HG03108 (cell line): ENCODE data around the gene AFAP1L2.

Experiments used
- ATAC-seq: cut with Tn5 transposase; IDR thresholded peaks from one replicate; pipeline ENCODE4 v1.9.1; 2021; ENCODE audit warnings: moderate library complexity; ENCODE audit not compliant: unreplicated experiment

The AFAP1L2 gene

DNA sequence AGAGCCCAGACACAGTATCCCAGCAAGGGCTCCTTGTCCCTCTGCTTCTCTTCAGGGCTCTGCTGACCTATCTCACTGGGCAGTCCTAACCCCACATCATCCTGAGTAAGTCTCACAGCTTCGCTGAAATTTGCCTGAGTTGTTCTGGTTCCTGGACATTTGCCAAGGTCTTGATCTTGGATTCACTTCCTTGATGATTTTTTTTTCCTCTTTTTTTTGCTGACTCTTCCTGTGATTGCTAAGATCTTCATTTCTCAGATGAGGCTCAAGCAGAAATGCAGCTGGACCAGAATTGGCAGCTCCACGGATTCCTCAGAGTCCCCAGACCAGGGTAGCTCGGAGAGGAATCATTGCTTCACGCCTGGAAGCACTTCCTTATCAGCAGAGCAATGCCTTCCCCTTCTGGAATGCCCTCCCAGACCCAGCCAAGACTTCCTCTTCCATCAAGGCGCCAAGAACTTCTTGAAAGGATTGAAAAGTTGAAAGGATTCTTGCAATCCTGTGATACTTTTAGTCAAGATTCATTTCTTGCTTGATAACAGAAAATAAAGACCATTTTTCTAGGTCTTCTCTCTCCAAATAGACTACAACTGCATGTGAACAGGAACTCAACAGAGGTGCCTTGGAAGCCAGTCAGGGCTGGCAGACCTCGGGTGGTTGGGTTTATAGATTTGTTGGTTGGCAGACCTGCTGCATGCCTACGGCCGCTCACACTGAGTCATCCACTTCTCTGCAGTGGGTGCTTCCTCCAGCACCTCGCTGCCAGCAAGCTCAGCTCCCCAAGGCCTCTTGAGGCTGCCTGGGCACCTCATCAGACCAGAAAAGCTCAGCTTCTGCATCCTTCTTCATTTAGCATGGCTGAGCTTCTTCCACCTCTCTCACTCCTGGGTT, 8.8 kb upstream of the AFAP1L2 start:
- no peak for ATAC-seq

DNA sequence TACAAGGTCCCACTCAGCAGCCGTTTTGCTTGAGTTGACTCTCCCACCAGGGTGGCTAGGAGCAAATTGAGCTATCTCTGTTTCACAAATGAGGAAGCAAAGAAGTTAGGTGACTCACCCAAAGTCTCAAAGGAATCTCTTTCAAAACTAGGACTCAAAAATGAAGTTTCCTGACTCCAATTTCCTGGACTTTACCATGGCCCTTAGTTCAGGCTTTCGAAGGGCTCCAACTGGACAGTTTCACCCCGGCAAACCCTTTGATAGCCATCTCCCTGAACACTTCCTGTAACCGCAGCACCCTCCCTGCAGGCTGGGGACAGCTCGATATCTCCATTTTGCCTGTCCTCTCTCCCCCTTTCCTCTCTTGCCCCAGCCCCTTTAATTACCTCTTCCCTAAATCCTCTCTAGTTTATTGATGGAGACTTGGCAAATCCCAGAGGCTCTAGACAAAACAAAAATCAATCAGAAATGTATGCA, 4.7 kb upstream of the AFAP1L2 start:
- no peak for ATAC-seq

DNA sequence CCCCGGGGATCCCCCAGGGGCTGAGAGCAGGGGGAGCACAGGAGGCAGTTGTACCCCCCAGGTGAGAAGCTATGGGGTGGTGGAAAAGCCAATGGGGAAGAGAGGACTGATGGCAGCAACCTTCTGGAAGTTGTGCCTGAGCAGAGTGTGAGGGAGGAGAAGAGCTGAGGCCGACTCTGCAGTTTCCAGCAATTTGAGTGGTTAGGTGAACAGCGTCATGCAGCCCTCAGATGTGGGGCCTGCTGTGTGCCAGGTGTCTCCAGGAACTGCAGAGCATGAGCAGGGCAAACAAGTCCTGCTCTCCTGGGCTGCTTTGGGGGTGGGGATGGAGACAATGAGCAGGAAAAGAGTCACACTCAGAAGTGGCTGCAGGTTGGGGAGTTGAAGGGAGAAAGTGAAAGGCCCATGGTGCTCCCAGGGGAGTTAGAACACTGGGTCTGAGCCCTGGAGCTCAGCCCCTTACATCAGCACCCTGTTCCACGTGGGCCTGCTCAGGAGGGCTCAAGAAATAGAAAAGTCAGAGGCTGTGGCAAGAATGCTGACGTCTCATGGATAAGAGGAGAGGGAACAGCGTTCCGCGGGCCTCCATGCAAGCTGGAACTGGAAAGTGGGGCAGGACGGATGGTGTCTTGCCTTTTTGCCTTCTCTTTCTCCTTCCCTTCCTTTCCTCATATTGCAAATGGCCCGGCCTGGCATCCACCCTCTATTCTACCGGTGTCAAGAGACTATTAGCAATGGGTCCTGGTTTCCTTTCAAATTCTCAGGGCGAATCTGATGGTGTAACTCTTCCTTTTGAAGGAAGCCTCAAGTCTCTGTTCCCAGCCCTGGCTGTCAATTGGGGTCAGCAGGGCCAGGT, 4.0 kb upstream of the AFAP1L2 start:
- ATAC-seq = no peak

DNA sequence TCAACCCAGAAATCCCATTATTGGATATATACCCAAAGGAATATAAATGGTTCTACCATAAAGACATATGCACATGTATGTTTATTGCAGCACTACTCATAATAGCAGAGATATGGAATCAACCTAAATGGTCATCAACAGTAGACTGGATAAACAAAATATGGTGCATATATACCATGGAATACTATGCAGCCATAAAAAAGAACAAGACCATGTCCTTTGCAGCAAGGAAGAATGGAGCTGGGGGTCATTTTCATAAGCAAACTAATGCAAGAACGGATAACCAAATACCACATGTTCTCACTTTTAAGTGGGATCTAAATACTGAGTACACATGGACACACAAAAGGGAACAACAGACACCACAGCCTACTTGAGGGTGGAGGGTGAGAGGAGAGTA, 2.2 kb upstream of the AFAP1L2 start:
- ATAC-seq = no peak

DNA sequence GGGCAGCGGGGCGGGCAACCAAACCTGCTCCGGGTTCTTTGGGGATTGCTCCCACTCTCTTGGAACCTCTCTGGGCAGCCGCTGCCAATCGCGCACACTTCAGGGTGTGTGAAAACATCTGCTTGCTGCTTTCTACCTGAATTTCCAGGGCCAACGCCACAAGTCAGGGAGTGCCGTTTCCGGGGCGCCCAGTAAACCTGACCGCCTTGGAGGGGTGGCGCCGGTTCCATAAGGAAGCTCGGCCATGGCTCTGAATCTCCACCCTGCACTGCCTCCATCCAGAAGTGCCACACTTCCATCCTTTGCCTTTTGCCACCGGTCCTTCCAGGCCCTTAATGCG, 679 bp upstream of the AFAP1L2 start:
- no peak for ATAC-seq

DNA sequence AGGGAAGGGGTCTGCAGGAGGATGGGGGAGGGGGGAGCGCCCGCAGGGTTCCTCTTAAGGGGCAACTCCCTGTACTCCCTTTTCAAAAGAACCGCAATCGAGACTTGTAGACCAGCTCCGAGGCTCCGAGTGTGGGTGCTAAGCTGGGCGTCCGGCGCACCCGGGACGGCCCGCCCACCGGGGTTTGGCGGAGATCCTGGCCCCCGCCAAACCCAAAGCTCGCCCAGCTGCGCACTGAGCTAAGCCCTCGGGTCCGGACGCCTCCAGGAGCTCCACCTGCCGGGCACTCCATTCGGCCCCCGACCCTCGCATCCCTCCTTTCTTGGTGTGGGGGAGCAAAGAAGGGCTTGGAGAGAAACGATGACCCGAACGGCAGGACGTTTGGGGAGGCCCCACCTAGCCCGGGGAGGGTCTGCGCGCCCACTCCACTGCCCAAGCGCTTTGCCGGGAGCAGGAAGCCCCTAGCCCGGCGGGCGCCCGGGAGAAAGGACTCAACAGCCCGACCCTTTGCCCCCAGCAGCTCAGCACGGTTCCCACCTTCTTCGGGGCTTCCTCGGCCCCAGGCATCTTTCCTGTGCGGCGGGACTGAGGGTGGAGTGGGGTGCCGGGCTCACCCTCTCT, 651 bp downstream of the AFAP1L2 start:
- no peak for ATAC-seq

DNA sequence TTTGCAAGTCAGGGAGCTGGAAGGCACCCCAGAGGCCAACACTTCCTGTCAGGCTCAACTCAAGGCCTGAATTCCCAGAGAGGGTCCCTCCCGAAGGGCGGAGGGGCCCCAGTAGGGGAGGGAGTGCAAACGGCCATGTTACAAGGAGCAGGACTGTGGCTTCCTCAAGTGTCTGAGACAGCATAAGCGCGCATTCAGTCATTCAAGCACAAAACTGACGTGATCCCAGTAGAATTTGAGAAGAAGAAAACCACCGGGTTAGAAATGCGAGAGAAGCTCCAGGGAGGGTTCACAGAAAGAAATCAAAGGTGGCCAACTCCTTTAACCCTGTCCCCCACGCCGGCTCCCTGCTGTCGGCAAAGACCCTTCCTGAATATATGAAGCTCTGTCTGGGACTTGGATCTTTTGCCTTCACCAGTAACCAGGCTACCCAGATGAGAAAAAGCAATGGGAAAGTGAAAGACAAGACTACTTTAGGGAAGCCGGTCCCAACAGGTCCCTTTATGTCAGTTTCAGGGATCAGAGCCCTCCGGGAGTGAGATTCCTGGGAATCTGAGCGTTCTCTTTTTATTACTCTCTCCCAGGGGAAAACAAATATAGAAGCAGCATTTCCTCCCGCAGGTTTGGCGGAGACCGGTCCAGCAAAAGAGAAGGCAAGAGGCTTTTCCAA, 1.3 kb downstream of the AFAP1L2 start:
- ATAC-seq = no peak

DNA sequence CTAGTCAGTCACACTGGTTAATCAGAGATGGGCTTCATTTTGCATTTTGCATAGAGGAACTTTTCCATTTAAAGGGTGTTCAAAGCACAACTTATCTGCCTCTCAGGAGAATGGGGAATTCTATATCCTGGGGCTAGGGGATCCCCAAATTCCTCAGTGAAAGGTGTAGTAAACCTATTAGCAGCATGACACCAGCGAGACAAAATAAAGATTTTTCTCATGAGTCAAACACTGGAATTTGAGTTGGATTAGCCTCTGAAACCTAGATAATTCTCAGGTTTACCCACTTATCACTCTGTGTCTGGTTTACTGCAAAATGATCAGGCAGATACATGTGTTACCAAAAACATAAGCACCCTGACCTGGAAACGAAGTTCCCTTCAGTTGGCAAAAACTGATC, 2.1 kb downstream of the AFAP1L2 start:
- no peak for ATAC-seq

DNA sequence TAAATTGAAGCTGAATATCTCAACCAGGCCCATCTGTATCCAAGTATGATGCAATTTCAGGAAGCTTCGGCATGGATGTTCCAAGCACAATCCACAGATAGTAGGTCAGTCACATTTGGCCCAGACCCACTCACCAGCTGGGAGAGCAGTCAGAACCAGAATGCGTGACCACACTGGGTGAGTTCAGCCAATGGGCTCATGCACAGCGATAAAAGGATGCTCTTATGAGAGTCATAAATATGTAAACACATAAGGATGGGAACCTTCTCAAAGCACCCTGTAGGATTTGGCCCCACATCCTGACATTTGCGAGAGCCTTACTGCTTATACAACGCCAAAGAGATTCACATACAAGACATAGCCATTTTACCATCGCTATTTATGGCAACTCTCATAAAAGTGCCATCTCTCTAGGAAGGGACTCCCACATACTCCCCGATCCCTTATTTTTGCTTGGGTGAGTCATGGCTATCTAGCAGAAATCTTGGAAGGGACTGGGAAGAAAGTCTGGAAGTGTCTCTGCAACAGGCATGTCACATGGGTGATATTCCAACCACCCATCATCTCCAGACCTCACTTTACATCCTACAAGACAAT, 3.0 kb downstream of the AFAP1L2 start:
- no peak for ATAC-seq

DNA sequence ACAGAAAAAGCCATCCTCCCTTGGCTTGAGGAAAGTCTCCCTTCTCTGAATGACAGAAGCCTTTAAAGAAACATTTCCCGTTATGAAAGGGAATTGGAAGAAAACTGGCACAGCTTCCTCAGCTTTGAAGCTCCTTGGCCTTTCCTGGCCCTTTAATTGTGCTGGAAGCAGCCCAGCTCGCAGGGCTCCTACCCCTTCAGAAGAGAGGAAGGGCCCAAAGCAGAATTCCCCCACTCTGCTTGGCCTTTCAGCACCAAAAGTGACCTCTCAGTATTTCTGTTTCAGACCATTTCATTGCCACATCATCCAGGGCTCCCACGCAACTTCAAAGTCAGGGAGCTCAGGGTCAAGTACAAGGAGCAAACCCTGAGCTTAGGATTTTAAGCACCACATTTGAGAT, 4.2 kb downstream of the AFAP1L2 start:
- ATAC-seq = no peak

DNA sequence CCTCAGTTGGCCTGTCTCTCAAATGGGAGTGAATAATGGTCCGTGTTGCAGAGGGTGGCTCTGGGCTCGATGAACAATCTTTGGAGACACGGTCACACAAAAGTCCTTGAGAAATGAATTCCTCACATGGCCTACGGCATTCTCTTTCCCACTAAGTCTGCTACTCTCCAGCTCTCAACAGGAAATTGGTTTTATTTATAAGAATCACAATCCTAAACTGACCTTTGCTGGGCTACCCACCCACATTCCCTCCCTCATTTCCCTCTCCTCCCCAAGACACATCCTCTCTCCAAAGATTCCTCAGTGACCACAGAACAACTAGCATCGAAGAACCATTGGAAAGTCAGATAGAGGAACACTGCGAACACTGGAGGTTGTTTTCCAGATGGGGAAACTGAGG, 4.7 kb downstream of the AFAP1L2 start:
- ATAC-seq = no peak

DNA sequence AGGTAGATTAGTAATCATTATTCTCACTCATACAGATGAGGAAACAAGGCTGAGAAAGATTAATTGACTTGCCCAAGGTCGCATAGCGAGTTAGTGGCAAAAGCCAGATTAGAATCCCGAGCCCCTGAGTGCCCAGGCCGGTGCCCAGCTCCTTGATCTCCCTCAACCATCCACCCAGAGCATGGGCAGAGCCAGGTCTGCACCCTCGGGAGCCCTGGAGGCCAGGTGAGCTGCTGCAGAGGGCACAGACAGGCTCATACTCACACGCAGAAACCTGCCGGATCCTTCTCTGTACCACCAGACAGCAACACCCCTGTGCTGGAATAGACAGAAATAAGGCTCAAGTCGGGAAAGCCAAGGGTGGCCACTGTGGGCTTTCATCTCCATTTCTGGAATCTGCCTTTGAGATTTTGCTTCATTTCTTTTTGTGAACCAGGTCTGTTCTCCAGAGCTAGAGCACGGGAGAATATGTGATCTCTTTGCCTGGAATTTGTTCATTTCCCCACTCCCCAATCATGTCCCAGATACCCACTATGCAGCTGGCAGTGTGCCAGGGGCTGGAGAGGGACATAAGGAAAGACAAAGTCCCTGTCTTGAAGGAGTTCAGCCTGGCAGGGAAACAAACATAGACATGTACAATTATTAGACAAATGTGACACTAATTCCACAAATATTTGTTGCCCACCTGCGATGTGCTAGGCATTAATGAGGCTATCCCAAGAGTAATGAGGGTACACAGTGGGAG, 5.5 kb downstream of the AFAP1L2 start:
- ATAC-seq = no peak

DNA sequence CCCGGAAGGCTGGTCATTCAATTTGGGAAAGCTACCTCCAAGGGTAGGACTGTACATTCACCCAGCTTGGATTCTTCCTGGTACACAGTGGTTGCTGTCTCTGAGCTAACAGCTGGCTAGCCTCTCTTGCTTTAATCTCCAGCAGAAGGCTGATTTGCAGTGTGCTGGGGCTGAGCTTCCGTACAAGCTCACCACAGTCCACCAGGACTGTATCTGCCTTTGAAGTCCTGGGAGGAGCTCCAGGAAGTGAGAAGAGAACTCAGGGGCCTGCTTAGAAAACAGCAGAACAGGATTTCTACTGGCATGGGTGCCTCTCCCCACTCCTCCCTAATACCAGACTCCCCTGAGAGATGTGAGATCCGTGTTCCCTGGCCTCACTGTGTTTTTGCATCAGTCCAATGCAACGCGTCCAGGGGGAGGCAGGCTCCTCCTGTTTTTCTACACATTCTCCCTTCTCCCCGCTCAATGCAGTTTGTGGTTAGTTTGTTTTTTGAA, 6.6 kb downstream of the AFAP1L2 start:
- ATAC-seq = no peak

DNA sequence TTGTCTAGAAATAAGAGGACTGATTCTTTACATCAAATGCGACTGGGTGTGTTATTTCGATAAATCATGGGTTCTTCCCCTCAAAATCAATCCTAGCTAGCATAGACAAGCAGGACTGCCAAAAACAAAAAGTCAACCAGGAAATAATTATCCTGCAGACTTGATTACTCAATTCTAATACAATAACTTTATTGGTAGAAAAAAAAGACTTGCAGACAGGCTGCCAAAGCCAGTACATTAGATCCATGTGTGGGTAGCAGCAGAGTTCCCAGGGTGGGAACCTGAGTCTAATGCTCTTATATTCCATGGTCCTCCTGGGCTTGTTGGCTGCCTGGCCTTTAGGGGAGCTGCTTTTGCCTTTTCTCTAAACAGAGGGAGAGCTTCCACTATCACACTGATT, 7.8 kb downstream of the AFAP1L2 start:
- ATAC-seq = no peak

DNA sequence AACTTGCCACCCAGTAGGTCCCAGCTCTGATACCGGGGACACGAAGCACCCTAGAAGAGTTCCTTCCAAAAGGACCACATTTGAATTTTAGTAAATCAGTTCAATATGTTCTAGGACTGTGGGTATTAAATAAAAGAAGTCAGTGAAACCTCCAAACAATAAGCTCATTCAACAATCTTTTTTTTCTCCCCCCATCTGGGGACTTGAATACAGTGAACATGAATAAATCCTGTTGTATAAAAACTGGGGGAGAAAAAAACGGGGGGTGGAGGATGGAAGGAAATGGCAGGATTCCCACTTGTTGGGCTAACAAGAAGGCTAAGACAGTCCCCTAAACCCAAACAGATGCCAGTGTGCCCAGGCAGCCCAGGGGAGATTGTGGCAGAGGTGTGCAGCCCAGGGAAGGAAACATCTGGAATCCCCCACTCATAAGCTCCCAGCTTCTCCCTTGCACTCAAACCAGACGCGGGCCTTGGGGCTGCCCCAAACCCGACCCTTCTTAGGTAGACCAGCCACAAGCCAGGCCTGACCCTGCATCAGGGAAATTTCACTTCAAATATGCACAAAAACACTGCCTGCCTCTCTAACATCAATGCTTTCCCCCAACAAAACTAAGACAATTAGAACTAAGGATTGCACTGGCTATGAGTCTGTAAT, 8.8 kb downstream of the AFAP1L2 start:
- ATAC-seq = no peak

DNA sequence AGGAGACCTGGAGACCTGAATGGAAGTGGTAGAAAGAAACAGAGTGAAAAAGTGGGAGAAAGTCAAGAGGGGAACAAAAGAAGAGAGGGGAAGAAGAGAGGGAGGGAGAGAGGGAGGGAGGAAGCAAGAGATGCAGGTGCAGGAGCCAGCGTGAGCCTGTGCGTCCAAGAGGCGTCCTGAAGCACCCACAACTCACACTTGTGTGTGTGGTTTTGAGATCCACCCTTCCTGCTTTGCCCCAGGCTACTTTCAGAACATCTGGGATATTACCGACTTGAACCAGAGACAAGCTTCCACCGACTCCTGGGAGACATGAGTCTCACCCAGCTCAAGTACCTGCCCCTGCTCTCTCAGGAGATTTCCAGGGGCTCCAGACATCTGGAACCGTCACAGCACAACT, 9.8 kb downstream of the AFAP1L2 start:
- no peak for ATAC-seq

DNA sequence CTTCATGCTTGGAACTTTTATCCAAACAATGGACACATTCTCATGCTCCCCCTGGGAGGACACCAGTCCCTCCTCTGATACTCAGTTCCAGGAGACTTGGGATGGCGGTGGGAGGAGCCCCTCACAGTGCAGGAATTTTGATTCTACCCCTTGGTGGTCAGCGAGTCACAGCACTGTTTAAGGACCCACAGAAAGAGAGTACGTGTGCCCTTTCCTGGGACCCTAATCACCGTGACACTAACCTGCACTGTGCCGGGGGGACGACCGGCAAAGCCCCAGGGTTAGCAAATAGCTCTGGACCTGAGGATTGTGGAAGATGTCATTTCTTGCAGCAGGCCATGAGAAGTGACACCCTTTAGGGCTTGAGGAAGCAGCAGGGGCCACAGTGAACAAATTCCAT, 10.4 kb downstream of the AFAP1L2 start:
- ATAC-seq = no peak

DNA sequence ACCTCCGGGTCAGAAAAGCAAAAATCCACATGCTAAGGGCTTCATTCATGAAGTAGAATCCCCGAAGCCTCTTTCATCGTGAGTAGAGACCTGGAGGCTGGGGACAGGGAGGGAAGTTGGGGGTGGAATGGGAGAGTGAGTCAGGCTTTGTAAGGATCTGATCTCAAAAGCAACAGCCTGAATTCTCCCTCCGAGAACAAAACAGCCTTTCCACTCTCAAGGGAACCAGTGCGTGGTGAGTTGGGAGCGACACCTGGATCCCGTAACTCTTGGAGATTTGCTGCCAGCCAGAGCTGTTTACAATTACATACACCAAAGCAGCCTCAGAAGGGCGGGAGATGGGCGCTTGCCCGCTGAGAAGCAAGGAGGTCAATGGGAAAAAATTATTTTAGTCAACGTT, 10.8 kb downstream of the AFAP1L2 start:
- ATAC-seq = no peak

DNA sequence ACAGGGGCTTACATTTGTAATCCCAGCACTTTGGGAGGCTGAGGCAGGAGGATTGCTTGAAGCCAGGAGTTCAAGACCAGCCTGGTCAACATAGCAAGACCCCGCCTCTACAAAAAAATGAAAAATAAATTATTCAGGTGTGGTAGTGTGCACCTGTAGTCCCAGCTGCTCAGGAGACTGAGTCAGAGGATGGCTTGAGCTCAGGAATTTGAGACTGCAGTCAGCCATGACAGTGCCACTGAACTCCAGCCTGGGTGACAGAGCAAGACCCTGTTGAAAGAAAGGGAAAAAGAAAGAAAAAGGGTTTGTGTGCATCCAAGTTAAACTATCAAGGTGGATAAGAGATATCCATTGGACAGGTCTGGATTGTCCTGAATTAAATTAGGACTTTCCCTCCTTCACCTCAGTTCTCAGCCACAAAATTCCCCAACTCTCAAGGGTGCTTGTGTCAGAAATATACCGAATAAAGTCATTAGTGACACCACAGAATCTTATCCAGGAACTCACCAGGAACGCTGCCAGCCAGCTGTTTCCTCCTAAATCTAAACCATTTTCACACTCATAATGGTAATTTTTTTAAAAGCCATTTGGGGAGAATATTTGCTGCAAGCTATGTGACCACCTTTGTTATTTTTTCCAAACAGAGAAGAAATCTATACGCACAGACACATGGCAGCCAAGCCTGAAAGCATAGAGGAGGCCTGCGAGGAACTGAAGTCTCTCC, 12.0 kb downstream of the AFAP1L2 start:
- ATAC-seq = no peak
